NOMO-1 treated with dmso at 0.1 percent for 144 hours (cell line): ENCODE data around the gene DGAT2.
A peak's percentile ranks its signal among the peaks of the same experiment; 100 is the strongest.
"Not testable (repeated sequence)": the region's sequence is repeated elsewhere in the genome, so short reads cannot be mapped to it uniquely, and the experiment has no call there.

ENCODE experiments used
- DNase-seq: peaks from one replicate; lab custom pipeline; 2025; ENCODE audit not compliant: unreplicated experiment; lab: John Stamatoyannopoulos, UW

DGAT2 gene, protein sequence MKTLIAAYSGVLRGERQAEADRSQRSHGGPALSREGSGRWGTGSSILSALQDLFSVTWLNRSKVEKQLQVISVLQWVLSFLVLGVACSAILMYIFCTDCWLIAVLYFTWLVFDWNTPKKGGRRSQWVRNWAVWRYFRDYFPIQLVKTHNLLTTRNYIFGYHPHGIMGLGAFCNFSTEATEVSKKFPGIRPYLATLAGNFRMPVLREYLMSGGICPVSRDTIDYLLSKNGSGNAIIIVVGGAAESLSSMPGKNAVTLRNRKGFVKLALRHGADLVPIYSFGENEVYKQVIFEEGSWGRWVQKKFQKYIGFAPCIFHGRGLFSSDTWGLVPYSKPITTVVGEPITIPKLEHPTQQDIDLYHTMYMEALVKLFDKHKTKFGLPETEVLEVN

GRCh38 chr11:75768112-75768908 lies at the start of gene DGAT2:
Gene DGAT2 (plus strand): TSS chr11:75768778. CDS start chr11:75768992, 214 bp downstream.
- DNase-seq, result peak; percentile 70

GRCh38 chr11:75719340-75720239 lies 49.0 kb upstream of the DGAT2 start:
- no peak for DNase-seq

GRCh38 chr11:75720639-75721038 lies 47.9 kb upstream of the DGAT2 start:
- DNase-seq, result no peak

DNA sequence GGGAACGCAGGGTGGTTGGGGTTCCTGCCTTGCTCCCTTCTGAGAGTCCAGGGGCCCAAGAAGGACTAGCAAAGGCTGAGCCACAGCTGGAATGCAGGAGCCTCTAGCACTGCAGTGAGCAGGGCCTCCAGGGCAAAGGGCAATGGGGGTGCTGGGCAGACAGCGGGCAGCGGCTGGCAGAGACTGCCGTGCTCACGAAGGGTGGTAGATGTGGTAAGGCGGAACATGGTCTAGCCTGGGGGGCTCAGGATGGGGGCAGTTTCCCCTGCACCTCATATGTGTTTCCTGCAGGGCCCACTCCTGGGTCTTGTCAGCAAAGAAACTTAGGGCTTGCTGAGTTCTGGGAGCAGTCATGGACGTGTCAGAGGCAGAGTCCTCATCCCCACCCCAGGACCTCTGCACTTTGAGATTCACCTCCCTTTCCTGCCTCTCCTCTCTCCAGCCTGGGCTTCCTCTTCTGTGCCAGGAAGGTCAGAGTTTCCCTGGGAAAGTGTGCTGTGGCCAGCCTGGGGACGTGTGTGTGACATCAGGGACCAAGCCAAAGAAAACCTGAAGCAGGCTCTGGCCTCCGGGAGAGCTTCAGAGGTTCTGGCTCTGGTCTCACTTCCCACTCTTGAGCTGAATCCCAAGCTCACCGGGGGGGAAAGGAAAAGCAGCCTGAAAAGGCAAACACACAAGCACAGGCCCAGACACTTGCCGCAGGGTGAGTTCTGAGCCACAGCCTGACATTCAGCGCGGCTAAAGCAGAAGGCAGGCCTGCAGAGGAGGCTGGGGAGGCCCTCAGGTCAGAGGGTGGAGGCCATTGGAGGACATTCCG lies 46.5 kb upstream of the DGAT2 start:
- no peak for DNase-seq

DNA sequence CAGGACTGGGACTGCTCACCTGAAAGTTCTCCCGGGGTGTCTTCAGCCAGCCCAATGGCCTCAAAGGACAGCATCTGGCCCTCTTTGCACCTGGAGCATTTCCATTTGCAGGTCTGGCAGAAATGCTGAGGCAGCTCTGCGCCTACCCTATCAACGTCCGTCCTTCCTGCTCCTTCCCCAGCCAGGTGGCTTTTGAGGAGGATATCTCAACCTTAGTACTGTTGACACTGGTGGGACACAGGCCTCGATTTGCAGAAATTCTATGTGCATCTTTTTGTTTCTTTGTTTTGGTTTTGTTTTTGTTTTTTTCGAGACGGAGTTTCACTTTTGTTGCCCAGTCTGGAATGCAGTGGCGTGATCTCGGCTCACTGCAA lies 45.9 kb upstream of the DGAT2 start:
- DNase-seq, result no peak

DNA sequence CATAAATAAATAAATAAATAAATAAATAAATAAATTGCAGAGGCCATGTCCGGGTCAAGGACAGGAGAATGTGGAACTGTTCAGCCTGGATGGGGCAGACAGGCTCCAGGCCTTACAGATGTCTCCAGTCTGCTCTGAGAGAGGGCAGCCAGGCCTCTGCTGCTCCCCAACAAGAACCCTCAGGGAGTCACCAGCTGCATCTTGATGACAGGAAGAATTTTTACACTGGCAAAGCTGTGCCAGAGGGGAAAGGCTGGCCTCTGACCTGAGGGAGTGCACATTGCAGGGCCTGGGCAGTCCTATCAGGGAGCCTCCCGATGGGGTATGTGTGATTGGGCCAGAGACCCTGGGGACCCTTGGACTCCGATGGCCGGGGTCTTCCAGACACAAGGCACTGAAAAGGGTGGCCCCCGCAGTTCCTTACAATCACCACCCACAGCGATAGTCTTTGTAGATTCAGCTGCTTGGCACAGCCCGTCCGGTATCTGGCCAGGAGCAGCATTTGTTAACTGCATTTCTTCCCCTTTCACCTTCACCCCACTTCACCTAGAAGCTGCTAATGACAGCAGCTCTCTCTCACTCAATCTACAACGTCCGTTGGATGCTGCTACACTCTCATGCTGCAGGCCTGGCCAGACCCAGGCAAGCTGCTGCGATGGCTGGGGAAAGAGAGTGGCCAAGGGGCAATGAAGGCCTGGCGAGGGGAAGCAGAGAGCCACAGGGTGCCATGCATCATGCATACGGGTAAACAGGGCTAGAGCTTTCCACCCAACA lies 42.8 kb upstream of the DGAT2 start:
- DNase-seq, result no peak

DNA sequence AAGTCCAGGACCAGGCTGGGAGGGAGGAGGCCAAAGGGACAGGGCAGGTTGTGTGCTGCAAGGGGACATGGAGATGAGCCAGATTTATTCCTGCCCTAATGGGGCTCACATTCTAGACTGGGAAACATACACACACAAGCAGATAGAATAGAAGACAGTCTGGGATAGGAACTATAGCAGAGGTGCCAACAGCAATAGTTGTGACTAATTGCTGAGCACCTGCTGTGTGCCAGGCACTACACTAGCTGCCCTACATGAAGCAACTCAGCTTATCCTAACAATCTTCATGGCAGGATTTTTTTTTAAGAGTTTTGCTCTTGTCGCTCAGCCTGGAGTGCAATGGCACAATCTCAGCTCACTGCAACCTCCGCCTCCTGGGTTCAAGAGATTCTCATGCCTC lies 39.6 kb upstream of the DGAT2 start:
- no peak for DNase-seq

DNA sequence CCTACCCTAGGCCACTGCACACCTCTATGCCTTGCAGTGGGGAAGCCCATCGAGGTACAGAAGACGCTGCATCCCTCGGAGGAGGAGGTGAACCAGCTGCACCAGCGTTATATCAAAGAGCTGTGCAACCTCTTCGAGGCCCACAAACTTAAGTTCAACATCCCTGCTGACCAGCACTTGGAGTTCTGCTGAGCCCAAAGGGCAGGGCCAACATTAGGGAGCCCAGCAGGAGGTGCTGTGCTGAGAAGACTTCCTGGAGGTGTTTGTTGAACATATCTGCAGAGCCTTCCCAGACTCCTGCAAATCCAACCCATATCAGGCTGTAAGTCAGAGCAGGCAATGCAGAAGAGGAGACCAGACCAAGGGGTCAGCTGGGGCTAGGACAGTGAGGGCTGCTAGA lies 37.5 kb upstream of the DGAT2 start:
- DNase-seq, result no peak

GRCh38 chr11:75733071-75733430 lies 35.5 kb upstream of the DGAT2 start:
- DNase-seq, result no peak

DNA sequence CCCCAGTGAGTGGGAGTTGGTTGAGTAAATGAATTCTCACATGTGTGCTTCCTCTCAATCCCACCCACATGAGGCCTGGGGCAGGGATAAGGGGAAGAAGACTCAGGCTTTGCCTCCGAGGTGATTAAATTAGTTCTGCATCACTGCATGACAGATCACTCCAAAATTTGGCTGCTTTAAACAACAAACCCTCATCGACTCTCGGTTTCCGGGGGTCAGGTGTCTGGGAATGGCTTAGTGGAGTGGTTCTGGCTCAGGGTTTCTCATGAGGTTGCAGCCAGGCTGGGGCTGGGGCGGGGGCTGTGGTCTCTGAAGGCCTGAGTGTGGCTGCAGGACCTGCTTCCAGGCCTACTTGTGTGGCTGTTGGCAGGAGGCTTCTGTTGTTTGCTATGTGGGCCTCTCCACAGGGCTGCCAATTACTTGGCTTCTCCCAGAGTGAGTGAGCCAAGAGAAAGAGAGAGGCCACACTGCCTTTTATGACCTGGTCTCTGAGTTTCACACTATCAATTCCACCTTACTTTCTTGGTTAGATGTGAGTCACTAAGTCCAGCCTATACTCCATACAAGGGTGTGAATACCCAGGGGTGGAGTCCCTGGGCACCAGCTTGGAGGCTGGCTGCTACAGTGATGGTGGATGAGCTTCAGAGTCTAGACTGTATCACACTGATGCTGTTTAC lies 35.0 kb upstream of the DGAT2 start:
- no peak for DNase-seq

DNA sequence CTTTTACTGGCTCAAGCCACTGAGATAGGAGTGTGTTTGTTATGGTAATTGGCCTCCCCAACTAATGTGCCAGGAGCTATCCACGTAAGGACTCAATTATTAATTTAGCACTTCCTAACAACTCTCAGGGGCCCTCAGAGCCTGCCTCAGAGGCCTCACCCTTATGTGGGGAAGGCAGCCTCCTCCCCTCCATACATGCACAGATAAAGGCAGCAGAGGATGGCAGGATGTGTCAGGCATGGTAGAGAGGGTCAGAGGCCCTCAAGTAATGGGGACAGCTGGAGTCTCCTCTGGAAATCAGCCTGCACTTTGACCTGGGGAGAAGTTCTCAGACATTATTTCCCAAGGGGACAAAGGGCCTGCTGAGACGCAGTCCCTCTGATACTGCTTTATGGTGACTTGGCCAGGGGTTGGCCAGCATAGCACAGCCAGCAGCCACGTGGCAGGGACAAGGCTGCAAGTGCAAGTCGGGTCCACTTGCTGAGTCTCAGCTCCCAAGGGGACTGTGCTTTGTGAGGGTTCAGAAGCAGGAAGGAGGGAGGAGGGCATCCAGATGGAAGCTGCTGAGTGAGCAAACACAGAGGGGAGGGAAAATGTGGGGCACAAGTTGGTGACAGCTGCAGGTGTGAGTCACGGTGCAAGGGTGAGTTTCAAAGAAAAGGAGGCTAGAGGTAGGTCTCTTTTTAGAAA lies 33.9 kb upstream of the DGAT2 start:
- DNase-seq, result no peak

GRCh38 chr11:75735181-75735845 lies 33.3 kb upstream of the DGAT2 start:
- DNase-seq, result no peak

- no peak for DNase-seq
Measured at GRCh38 chr11:75737314-75737713, 31.3 kb upstream of the DGAT2 start.

GRCh38 chr11:75740681-75741080 lies 27.9 kb upstream of the DGAT2 start:
- no peak for DNase-seq

DNA sequence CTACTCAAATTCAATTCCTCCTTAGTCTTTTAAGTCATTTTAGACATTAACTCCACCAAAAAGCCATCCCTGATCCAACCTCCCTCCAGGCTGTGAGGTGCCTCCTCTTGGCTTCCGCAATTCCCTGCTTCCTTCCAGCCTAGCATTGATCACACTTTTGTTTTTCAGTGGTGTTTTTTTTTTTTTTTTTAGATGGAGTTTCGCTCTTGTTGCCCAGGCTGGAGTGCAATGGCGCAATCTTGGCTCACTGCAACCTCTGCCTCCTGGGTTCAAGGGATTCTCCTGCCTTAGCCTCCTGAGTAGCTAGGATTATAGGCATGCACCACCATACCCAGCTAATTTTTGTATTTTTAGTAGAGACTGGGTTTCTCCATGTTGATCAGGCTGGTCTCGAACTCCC lies 25.4 kb upstream of the DGAT2 start:
- not testable (repeated sequence) for DNase-seq

DNA sequence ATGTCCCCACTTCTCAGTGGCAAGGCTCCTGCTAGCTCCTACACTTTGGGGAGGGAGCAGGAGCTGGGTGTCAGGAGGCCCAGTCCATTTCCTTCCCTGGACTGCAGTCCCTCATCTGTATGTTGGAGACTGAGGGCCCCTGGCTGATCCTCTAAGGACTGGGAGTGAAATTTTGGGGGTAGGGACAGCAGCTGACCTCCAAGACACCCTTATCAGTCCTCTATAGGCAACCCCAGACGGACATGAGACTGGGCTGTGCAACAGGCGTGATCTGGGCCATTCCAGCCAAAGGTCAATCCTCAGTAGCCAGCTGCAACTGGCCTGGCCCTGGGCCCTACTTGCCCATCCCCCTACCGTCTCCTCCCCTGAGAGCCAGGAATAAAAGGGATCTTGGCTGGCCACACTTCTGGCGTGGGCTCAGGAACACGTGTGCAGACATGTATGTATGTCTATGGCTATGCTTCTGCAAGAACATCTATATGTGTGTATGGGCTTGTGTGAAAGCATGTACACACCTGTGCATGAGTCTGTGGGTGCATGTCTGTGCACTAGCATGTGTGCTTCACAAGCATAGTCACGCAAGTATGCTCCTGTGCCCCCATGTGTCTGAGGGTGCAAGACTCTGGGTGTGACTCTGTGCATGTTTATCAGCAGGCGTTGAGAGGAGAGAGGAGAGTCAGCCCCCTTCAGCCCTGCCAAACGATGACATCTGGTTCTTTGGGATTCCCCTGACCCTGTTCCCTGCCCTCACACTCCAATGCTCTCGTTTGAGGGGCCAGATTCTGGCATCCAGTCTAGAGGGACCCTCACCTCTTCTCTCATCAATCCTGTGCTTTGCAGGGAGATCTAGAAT lies 24.6 kb upstream of the DGAT2 start:
- DNase-seq, result no peak

DNA sequence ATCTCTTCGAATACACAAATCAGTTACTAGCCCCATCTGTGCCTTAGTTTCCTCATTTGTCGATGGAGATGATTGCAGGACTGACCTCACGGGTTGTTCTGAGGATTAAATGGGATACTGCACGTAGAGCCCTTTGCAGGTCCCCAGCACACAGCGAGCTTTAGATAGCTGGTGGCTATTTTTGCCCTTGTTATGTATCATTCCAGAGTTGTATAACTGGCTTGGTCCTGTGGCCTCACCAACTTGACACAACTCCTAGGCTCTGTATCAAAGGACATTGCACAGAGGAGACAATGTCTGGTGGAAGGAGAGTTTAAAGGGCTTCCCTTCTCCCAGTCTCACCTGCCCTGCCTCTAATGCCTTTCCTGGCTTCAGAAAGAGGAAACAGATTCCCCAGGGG lies 22.8 kb upstream of the DGAT2 start:
- DNase-seq, result no peak
